B cell (primary cell): ENCODE results near the gene MALRD1. TPM values are rescaled to one million over a fixed set of nuclear protein-coding genes. Genes with fewer than 3 reads are reported as not detected.

Source experiments
- ATAC-seq: fragments of 200-7000 bp; cut with Tn5 transposase; one replicate; pipeline ENCODE4 v1.10.0; 2021; ENCODE audit warnings: low read depth, mild to moderate bottlenecking, moderate number of reproducible peaks, moderate library complexity
- CTCF ChIA-PET: fragments of 350-600 bp; sonication (Branson Sonifier 250); formaldehyde crosslinking; loops from one replicate; lab custom pipeline; 2021; ENCODE audit warnings: antibody characterized with exemption, inconsistent platforms; lab: Charles Lee
- POLR2A ChIA-PET: fragments of 350-600 bp; sonication (Branson Sonifier 250); formaldehyde crosslinking; loops from one replicate; lab custom pipeline; 2021; ENCODE audit warnings: antibody characterized with exemption; lab: Charles Lee
- DNase-seq: peaks from one replicate; pipeline ENCODE4 v3.0.0; 2013
- H2AFZ ChIP-seq: 2 replicates; pipeline ENCODE4 v1.6.1; 2012; ENCODE audit warnings: mild to moderate bottlenecking, low read depth, low read length; ENCODE audit not compliant: insufficient read depth, poor library complexity, severe bottlenecking
- H3K27ac ChIP-seq, 2 donors: 1 replicate in 1 of 2; 2 replicates in 1 of 2; pipeline ENCODE4 v1.5.1; 2012 to 2013; ENCODE audit warnings: low read length in 2 of 2, mild to moderate bottlenecking in 2 of 2, moderate library complexity in 1 of 2
- H3K27me3 ChIP-seq, 4 experiments: fragments of 200-600 bp in 1 of 4; sonication (generic) in 1 of 4; replicated peaks in 1 of 4; 1 replicate in 2 of 4; 2 replicates in 2 of 4; pipeline versions ENCODE4 v1.6.1 to v1.7.0; 2013 to 2016; ENCODE audit warnings: low read length in 3 of 4, mild to moderate bottlenecking in 2 of 4, mixed read lengths in 1 of 4, moderate library complexity in 1 of 4; ENCODE audit not compliant: insufficient read depth in 4 of 4, control insufficient read depth in 3 of 4; ENCODE audit errors: control extremely low read depth in 1 of 4
- H3K36me3 ChIP-seq, 2 experiments: replicated peaks in 1 of 2; 1 replicate in 1 of 2; 2 replicates in 1 of 2; pipeline versions ENCODE4 v1.6.1 to v1.7.1; 2013; ENCODE audit warnings: low read length in 1 of 2; ENCODE audit not compliant: insufficient read depth in 2 of 2, control insufficient read depth in 1 of 2; ENCODE audit errors: control extremely low read depth in 1 of 2, extremely low read depth in 1 of 2
- H3K4me1 ChIP-seq, 2 donors: fragments of 200-600 bp in 1 of 2; sonication (generic) in 1 of 2; 1 replicate in 1 of 2; 2 replicates in 1 of 2; pipeline versions ENCODE4 v1.5.1 to v1.6.1; 2013 to 2017; ENCODE audit warnings: low read length in 2 of 2; ENCODE audit not compliant: control insufficient read depth in 2 of 2, insufficient read depth in 2 of 2
- H3K4me2 ChIP-seq: replicated peaks from 2 replicates; pipeline ENCODE3; 2012; ENCODE audit warnings: mild to moderate bottlenecking, low read depth, low read length; ENCODE audit not compliant: poor library complexity, severe bottlenecking
- H3K4me3 ChIP-seq, 5 experiments: fragments of 200-600 bp in 1 of 5; sonication (generic) in 1 of 5; 1 replicate in 3 of 5; 2 replicates in 2 of 5; pipeline versions ENCODE4 v1.5.1 to v1.7.0; 2011 to 2016; ENCODE audit warnings: low read length in 4 of 5, mild to moderate bottlenecking in 4 of 5, low read depth in 2 of 5, control low read depth in 1 of 5, moderate library complexity in 1 of 5; ENCODE audit not compliant: insufficient read depth in 1 of 5; ENCODE audit errors: control extremely low read depth in 1 of 5, extremely low read depth in 1 of 5
- H3K79me2 ChIP-seq: fragments of 200-600 bp; sonication (generic); one replicate; pipeline ENCODE4 v1.6.0; 2016; ENCODE audit warnings: low read length; ENCODE audit not compliant: control insufficient read depth, insufficient read depth
- H3K9ac ChIP-seq: fragments of 200-600 bp; sonication (generic); 2 replicates; pipeline ENCODE4 v1.6.1; 2017; ENCODE audit warnings: mild to moderate bottlenecking, low read length, moderate library complexity
- H3K9me3 ChIP-seq, 3 donors: one replicate each; pipeline versions ENCODE4 v1.6.1 to v1.7.1; 2013; ENCODE audit warnings: low read length in 2 of 3; ENCODE audit not compliant: control insufficient read depth in 2 of 3, insufficient read depth in 1 of 3; ENCODE audit errors: control extremely low read depth in 1 of 3
- H4K20me1 ChIP-seq: 2 replicates; pipeline ENCODE4 v1.6.0; 2012; ENCODE audit warnings: mild to moderate bottlenecking, low read length; ENCODE audit not compliant: insufficient read depth, control insufficient read depth, poor library complexity, severe bottlenecking
- H3K27ac Mint-ChIP-seq: one replicate; pipeline ENCODE4 v1.8.0; 2021; ENCODE audit warnings: mixed read lengths
- H3K27me3 Mint-ChIP-seq: one replicate; pipeline ENCODE4 v1.8.0; 2021; ENCODE audit warnings: mixed read lengths
- H3K4me1 Mint-ChIP-seq: one replicate; pipeline ENCODE4 v1.8.0; 2021; ENCODE audit warnings: mixed read lengths
- H3K4me3 Mint-ChIP-seq: one replicate; pipeline ENCODE4 v1.8.0; 2021; ENCODE audit warnings: mixed read lengths
- H3K9me3 Mint-ChIP-seq: one replicate; pipeline ENCODE4 v1.8.0; 2022; ENCODE audit warnings: mixed read lengths; ENCODE audit not compliant: insufficient read depth
- EZH2 ChIP-seq: IDR thresholded peaks from 2 replicates; pipeline ENCODE4 v1.6.1; 2012; ENCODE audit warnings: borderline replicate concordance, low read depth, mild to moderate bottlenecking, moderate library complexity, low read length; ENCODE audit not compliant: insufficient read depth, poor library complexity, severe bottlenecking
- WGBS: methylation state at CpG from one replicate; pipeline ENCODE4 v1.1.5; 2013; ENCODE audit warnings: missing lambda C conversion rate; ENCODE audit not compliant: insufficient coverage; 5-methylcytosine and 5-hydroxymethylcytosine counted together
- intact Hi-C: fragments of 100-400 bp; cut with micrococcal nuclease; formaldehyde crosslinking; loops from one replicate; pipeline ENCODE4 v1.10.0; 2022
- polyA plus RNA-seq: library from polyadenylated mRNA; depleted of rRNA; stranded (reverse); fragments of >200 nt; gene quantifications from 2 replicates; pipeline ENCODE4 v1.2.3, GENCODE V29; 2012
- total RNA-seq, 2 donors: library from RNA; stranded (reverse); fragments of 120-200 nt in 1 of 2; gene quantifications; 1 replicate in 1 of 2; 2 replicates in 1 of 2; pipeline versions ENCODE4 v1.2.3 to v1.2.4, GENCODE V29; 2013 to 2022
- TF ChIP-seq, protein P1 (sequence below): fragments of 200-600 bp; IDR thresholded peaks from one replicate; pipeline ENCODE4 v1.8.0; 2022; ENCODE audit warnings: antibody characterized with exemption, mild to moderate bottlenecking

The MALRD1 gene
- total and polyA plus RNA-seq, 2 donors (not counting 1 experiment from before 2014, with no cell fraction given) = not detected

DNA sequence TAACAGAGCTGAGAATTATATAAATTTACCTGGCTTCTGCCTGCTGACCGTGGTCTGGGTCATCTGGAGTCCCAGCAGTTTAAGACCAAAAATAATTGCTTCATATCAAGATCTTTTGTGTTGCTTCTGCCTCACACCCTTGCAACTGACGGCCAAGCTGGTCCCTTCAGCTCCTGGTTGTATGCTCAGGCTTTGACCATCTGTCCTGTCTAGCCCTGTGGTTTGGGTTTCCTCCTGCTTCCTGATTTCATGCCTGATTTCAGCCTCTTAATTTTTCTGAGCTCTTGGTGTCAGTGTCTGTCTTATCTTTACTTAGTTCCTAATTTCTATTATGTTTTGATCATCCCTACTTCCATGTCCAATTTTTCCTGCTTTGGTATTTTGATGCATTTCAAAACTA lies 679.8 kb downstream of the MALRD1 start:
- POLR2A ChIA-PET = no interaction called here

GRCh38 chr10:19728964-19729363 lies 680.4 kb downstream of the MALRD1 start:
- Histone ChIP-seq H4K20me1 (no peaks in the 10 kb centered on the region), H2AFZ (no peak overlapping the region), H3K9ac (no peak overlapping the region), H3K36me3 (no peaks in the 10 kb centered on the region), H3K79me2 (no peaks in the 10 kb centered on the region), H3K4me1 (no peaks in the 10 kb centered on the region), H3K9me3 (no peaks in the 10 kb centered on the region), H3K4me3 (no peak overlapping the region), H3K27ac (no peak overlapping the region), H3K4me2 (no peak overlapping the region), H3K27me3 (no peaks in the 10 kb centered on the region)
- ChIA-PET CTCF (no interaction called here), POLR2A (no interaction called here)
- no peak for ATAC-seq
- WGBS = no CpG with 5 or more reads among the region's 2 CpGs
- TF ChIP-seq EZH2 = no peak
- TF ChIP-seq, protein P1, sequence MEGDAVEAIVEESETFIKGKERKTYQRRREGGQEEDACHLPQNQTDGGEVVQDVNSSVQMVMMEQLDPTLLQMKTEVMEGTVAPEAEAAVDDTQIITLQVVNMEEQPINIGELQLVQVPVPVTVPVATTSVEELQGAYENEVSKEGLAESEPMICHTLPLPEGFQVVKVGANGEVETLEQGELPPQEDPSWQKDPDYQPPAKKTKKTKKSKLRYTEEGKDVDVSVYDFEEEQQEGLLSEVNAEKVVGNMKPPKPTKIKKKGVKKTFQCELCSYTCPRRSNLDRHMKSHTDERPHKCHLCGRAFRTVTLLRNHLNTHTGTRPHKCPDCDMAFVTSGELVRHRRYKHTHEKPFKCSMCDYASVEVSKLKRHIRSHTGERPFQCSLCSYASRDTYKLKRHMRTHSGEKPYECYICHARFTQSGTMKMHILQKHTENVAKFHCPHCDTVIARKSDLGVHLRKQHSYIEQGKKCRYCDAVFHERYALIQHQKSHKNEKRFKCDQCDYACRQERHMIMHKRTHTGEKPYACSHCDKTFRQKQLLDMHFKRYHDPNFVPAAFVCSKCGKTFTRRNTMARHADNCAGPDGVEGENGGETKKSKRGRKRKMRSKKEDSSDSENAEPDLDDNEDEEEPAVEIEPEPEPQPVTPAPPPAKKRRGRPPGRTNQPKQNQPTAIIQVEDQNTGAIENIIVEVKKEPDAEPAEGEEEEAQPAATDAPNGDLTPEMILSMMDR = no peak
- intact Hi-C loops = no loop called here
- Mint-ChIP-seq H3K9me3 (no peaks in the 10 kb centered on the region), H3K4me3 (no peak overlapping the region), H3K4me1 (no peaks in the 10 kb centered on the region), H3K27ac (no peak overlapping the region), H3K27me3 (no peaks in the 10 kb centered on the region)
- no peak for DNase-seq

More for the DNA sequence above, 679.8 kb downstream of the MALRD1 start:
- no peak overlapping the region for H3K27ac ChIP-seq
- H3K9me3 Mint-ChIP-seq = no peaks in the 10 kb centered on the region
- no peaks in the 10 kb centered on the region for H3K36me3 ChIP-seq
- H3K4me1 Mint-ChIP-seq = no peaks in the 10 kb centered on the region
- H3K79me2 ChIP-seq = no peaks in the 10 kb centered on the region
- intact Hi-C loops = no loop called here
- CTCF ChIA-PET = no interaction called here
- TF ChIP-seq, protein P1 = no peak
- no peak for TF ChIP-seq EZH2
- WGBS = 40% methylated on average over 2 of the region's 2 CpGs
- H3K4me1 ChIP-seq = no peaks in the 10 kb centered on the region
- ATAC-seq (no peak), DNase-seq (no peak)
- no peaks in the 10 kb centered on the region for H4K20me1 ChIP-seq
- no peak overlapping the region for H3K27ac Mint-ChIP-seq
- H3K27me3 ChIP-seq = no peaks in the 10 kb centered on the region
- H3K4me3 Mint-ChIP-seq = no peak overlapping the region
- H3K4me2 ChIP-seq = no peak overlapping the region
- no peaks in the 10 kb centered on the region for H3K9me3 ChIP-seq
- H2AFZ ChIP-seq = no peak overlapping the region
- H3K9ac ChIP-seq = no peak overlapping the region
- no peaks in the 10 kb centered on the region for H3K27me3 Mint-ChIP-seq
- no peak overlapping the region for H3K4me3 ChIP-seq
